KMS-11 (cell line): Measurements from ENCODE around the gene LDAH.

Experiments used
- H2AFZ ChIP-seq: fragments of 200-600 bp; sonication (generic); 2 replicates; pipeline ENCODE4 v1.6.1; 2016; ENCODE audit warnings: antibody characterized with exemption, mixed run types, low read depth
- H3K27ac ChIP-seq: fragments of 200-600 bp; sonication (generic); 2 replicates; pipeline ENCODE4 v1.6.1; 2016; ENCODE audit warnings: mild to moderate bottlenecking, mixed run types
- H3K27me3 ChIP-seq: fragments of 200-600 bp; sonication (generic); 2 replicates; pipeline ENCODE4 v1.6.1; 2017; ENCODE audit warnings: mild to moderate bottlenecking, low read depth, mixed run types, moderate library complexity; ENCODE audit not compliant: insufficient read depth
- H3K36me3 ChIP-seq: fragments of 200-600 bp; sonication (generic); 2 replicates; pipeline ENCODE4 v1.6.1; 2017; ENCODE audit warnings: mild to moderate bottlenecking, mixed run types; ENCODE audit not compliant: insufficient read depth
- H3K4me1 ChIP-seq: fragments of 200-600 bp; sonication (generic); 2 replicates; pipeline ENCODE4 v1.6.1; 2016; ENCODE audit warnings: mild to moderate bottlenecking, low read depth, mixed run types; ENCODE audit not compliant: poor library complexity, severe bottlenecking
- H3K4me2 ChIP-seq: fragments of 200-600 bp; sonication (generic); 2 replicates; pipeline ENCODE4 v1.7.0; 2016; ENCODE audit warnings: mild to moderate bottlenecking, mixed run types
- H3K4me3 ChIP-seq: fragments of 200-600 bp; sonication (generic); IDR thresholded peaks from 2 replicates; pipeline ENCODE4 v1.6.1; 2017; ENCODE audit warnings: low read depth, low read length, mixed read lengths; ENCODE audit not compliant: insufficient read depth
- H3K79me2 ChIP-seq: fragments of 200-600 bp; sonication (generic); 2 replicates; pipeline ENCODE4 v1.6.1; 2016; ENCODE audit warnings: low read depth, mixed run types; ENCODE audit not compliant: insufficient read depth
- H3K9ac ChIP-seq: fragments of 200-600 bp; sonication (generic); 2 replicates; pipeline ENCODE4 v1.6.1; 2016; ENCODE audit warnings: mild to moderate bottlenecking, mixed run types
- H4K20me1 ChIP-seq: fragments of 200-600 bp; sonication (generic); 2 replicates; pipeline ENCODE4 v1.6.1; 2016; ENCODE audit warnings: mild to moderate bottlenecking, mixed run types; ENCODE audit not compliant: insufficient read depth
- TF ChIP-seq, protein P1 (sequence below): fragments of 200-600 bp; sonication (generic); conservative IDR thresholded peaks from 2 replicates; pipeline ENCODE4 v1.6.1; 2017; ENCODE audit warnings: low read depth, mild to moderate bottlenecking, antibody characterized with exemption, low read length, moderate library complexity, mixed read lengths

The LDAH gene

DNA sequence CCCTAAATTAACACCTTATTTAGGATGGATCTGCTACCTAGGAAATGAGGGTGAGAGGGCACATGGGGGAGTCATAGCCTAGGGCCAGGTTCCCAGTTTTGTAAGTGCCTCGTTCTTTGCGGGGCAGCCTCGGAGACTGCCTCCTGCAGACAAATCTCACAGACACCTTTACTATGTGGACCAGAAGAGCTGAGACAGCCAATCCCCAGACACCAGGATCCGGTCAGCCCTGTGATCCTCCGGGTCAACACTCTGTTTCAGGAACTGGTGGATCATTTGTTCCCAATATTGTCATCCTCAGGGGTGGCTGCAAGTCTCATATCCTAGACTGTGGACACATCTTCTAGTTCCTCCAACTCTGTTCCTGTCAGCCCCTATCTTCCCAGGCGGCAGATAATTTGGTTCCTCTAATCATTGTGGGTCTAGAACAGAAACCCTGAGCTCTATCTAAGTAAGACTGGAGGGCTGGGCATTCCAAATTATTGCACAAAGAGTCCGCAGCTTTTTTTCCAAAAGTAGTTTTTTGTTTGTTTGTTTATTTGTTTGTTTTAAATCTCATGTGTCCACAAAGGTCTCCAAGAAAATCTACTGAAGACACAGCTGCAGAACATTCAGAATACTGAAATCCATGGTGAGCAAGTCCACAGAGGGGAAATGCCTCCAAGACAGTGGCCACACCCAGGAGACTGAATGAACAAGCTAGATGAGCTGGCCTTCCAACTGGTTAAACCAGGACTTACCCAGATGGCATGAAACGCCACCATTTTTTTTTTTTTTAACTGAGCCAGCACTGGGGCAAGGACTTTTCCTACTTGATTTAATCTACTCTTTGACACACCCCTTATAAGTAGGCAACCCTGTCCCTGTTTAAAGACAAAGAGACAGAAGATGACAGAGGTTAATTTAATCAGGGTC is 162.1 kb downstream of the LDAH start:
- H3K79me2 ChIP-seq, result no peaks in the 10 kb centered on the region
- no peaks in the 10 kb centered on the region for H3K36me3 ChIP-seq
- no peaks in the 10 kb centered on the region for H3K4me1 ChIP-seq
- H3K27me3 ChIP-seq, result no peaks in the 10 kb centered on the region
- no peak overlapping the region for H3K4me2 ChIP-seq
- H3K27ac ChIP-seq, result no peak overlapping the region
- no peak overlapping the region for H3K4me3 ChIP-seq
- H3K9ac ChIP-seq, result no peak overlapping the region
- no peaks in the 10 kb centered on the region for H4K20me1 ChIP-seq
- TF ChIP-seq, protein P1, sequence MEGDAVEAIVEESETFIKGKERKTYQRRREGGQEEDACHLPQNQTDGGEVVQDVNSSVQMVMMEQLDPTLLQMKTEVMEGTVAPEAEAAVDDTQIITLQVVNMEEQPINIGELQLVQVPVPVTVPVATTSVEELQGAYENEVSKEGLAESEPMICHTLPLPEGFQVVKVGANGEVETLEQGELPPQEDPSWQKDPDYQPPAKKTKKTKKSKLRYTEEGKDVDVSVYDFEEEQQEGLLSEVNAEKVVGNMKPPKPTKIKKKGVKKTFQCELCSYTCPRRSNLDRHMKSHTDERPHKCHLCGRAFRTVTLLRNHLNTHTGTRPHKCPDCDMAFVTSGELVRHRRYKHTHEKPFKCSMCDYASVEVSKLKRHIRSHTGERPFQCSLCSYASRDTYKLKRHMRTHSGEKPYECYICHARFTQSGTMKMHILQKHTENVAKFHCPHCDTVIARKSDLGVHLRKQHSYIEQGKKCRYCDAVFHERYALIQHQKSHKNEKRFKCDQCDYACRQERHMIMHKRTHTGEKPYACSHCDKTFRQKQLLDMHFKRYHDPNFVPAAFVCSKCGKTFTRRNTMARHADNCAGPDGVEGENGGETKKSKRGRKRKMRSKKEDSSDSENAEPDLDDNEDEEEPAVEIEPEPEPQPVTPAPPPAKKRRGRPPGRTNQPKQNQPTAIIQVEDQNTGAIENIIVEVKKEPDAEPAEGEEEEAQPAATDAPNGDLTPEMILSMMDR, result no peak
- no peak overlapping the region for H2AFZ ChIP-seq

DNA sequence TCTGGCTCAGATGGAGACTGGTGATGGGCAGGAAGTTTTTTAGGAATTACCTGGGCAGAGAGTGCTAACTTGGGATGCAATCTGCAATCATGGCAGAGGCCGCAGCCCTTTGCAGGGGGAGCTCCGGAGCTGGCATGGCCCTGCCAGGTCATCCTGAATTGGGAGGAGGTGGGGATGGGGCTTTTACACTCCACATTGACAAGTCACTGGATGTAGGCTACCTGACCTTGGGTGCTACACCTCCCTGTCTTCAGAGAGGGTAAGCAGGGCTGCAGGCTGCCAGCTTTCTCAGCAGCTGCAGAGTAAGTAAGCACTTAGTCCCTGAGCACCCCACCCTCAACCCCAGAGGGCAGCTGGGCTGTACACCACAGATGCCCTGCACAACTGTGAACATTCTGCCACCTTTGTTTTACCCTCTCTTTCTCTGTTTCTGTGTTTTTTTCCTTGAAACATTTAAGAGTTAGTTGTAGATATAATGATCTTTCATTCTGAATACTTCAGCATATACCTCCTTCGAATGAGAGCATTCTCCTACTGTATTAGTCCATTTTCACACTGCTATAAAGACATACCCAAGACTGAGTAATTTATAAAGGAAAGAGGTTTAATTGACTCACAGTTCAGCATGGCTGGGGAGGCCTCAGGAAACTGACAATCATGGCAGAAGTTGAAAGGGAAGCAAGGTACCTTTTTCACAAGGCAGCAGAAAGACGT is 165.2 kb downstream of the LDAH start:
- H3K4me3 ChIP-seq, result no peak overlapping the region
- no peaks in the 10 kb centered on the region for H4K20me1 ChIP-seq
- TF ChIP-seq, protein P1, result no peak
- H3K9ac ChIP-seq, result no peak overlapping the region
- H3K27me3 ChIP-seq, result no peaks in the 10 kb centered on the region
- H3K36me3 ChIP-seq, result no peaks in the 10 kb centered on the region
- H3K79me2 ChIP-seq, result no peaks in the 10 kb centered on the region
- no peaks in the 10 kb centered on the region for H3K4me1 ChIP-seq
- H3K27ac ChIP-seq, result no peak overlapping the region
- H2AFZ ChIP-seq, result no peak overlapping the region
- H3K4me2 ChIP-seq, result no peak overlapping the region

DNA sequence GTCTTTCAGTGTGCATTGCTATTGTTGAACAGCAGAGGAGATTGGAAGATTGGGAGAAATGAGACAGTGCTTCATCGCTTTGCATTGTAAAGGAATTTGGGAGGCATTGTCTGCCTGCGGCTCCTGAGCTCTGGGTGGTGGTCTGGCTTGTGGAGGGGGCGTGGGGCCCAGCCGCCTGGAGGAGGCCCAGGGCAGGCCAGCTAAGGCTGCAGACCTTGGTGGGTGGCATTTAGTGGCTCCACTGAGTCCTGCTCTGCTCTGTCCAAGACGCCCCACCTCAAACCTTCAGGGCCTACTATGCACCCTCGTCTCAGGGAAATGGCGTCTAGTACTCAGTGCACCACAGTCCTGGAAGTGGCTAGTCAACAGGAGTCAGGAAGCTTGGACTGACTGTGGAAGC is 166.3 kb downstream of the LDAH start:
- Histone ChIP-seq H3K79me2 (no peaks in the 10 kb centered on the region), H2AFZ (no peak overlapping the region), H3K4me2 (no peak overlapping the region), H4K20me1 (no peaks in the 10 kb centered on the region), H3K9ac (no peak overlapping the region), H3K36me3 (no peaks in the 10 kb centered on the region), H3K27ac (no peak overlapping the region), H3K27me3 (no peaks in the 10 kb centered on the region), H3K4me1 (peaks cover 4% of the 10 kb centered on the region), H3K4me3 (no peak overlapping the region)
- TF ChIP-seq, protein P1, result no peak

DNA sequence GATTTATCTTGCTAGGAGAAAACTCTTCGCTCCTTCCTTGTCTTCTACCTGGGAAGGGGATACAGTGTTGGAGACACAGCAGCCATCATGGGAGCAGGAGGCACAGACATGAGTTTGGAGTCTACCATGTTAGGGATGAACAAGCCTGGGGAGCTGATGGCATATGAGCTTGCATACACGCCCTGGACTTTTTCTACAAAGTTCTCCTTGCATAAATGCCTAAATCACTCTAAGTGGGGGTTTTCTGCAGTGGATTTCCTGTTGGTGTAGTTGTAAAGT is 168.4 kb downstream of the LDAH start:
- H3K36me3 ChIP-seq, result no peaks in the 10 kb centered on the region
- H3K27me3 ChIP-seq, result no peaks in the 10 kb centered on the region
- H2AFZ ChIP-seq, result no peak overlapping the region
- TF ChIP-seq, protein P1, result no peak
- H3K4me3 ChIP-seq, result no peak overlapping the region
- H3K9ac ChIP-seq, result no peak overlapping the region
- H3K79me2 ChIP-seq, result no peaks in the 10 kb centered on the region; the same call in 1 of the 2 replicates
- H3K4me1 ChIP-seq, result peaks cover 10% of the 10 kb centered on the region
- no peaks in the 10 kb centered on the region for H4K20me1 ChIP-seq
- H3K27ac ChIP-seq, result no peak overlapping the region
- H3K4me2 ChIP-seq, result no peak overlapping the region
